ENCODE data around the gene MARK3. TPM values are rescaled to one million over a fixed set of nuclear protein-coding genes. Genes with fewer than 3 reads are reported as not detected.

The MARK3 gene
- total RNA-seq, 1 donor from 2014 or later = 84.2 TPM

DNA sequence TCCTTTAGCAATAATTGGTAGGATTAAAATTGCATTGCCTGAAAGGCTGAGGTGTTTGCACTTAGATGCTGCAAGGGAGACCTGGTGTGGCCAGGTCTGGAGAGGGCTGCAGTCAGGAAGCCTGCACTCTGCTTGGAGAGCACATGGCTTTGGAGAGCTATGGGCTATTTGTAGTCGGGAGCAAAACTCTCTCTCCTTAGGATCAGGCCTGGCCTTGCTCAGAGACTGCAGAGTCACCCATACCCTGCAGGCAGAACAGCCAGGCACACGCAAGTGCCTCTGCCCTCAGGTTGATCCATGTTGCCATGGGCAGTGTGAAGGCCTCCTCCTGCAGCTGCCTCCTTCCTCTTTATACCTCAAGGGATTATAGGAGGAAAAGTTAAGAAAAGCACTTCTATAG, 110.6 kb downstream of the MARK3 start:
- no peak overlapping the region for H3K4me3 Mint-ChIP-seq (ENCODE audit: unreplicated experiment)
- H3K27me3 Mint-ChIP-seq (ENCODE audit: unreplicated experiment) = no peaks in the 10 kb centered on the region
- peaks cover 25% of the 10 kb centered on the region for H3K36me3 Mint-ChIP-seq (ENCODE audit: unreplicated experiment)
- peaks cover 7% of the 10 kb centered on the region for H3K4me1 Mint-ChIP-seq (ENCODE audit: unreplicated experiment)
- no peak overlapping the region for H3K27ac Mint-ChIP-seq (ENCODE audit: unreplicated experiment)
- no peaks in the 10 kb centered on the region for H3K9me3 Mint-ChIP-seq (ENCODE audit: unreplicated experiment)
- TF ChIP-seq, protein P1, sequence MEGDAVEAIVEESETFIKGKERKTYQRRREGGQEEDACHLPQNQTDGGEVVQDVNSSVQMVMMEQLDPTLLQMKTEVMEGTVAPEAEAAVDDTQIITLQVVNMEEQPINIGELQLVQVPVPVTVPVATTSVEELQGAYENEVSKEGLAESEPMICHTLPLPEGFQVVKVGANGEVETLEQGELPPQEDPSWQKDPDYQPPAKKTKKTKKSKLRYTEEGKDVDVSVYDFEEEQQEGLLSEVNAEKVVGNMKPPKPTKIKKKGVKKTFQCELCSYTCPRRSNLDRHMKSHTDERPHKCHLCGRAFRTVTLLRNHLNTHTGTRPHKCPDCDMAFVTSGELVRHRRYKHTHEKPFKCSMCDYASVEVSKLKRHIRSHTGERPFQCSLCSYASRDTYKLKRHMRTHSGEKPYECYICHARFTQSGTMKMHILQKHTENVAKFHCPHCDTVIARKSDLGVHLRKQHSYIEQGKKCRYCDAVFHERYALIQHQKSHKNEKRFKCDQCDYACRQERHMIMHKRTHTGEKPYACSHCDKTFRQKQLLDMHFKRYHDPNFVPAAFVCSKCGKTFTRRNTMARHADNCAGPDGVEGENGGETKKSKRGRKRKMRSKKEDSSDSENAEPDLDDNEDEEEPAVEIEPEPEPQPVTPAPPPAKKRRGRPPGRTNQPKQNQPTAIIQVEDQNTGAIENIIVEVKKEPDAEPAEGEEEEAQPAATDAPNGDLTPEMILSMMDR (IDR thresholded peaks at IDR 0.05) = no peak
- no peak for DNase-seq (ENCODE audit: extremely low spot score, unreplicated experiment)

- Mint-ChIP-seq H3K36me3 (ENCODE audit: unreplicated experiment) (peaks cover 21% of the 10 kb centered on the region), H3K4me3 (ENCODE audit: unreplicated experiment) (no peak overlapping the region), H3K27me3 (ENCODE audit: unreplicated experiment) (no peaks in the 10 kb centered on the region), H3K9me3 (ENCODE audit: unreplicated experiment) (no peaks in the 10 kb centered on the region), H3K27ac (ENCODE audit: unreplicated experiment) (no peak overlapping the region), H3K4me1 (ENCODE audit: unreplicated experiment) (peaks cover 10% of the 10 kb centered on the region)
- TF ChIP-seq, protein P1 (IDR thresholded peaks at IDR 0.05) = no peak
- no peak for DNase-seq (ENCODE audit: extremely low spot score, unreplicated experiment)
Observed at GRCh38 chr14:103496776-103497175, 111.6 kb downstream of the MARK3 start.

GRCh38 chr14:103499709-103500108, 114.5 kb downstream of the MARK3 start:
- H3K4me3 Mint-ChIP-seq (ENCODE audit: unreplicated experiment) = no peak overlapping the region
- peaks cover 19% of the 10 kb centered on the region for H3K4me1 Mint-ChIP-seq (ENCODE audit: unreplicated experiment)
- no peak overlapping the region for H3K27ac Mint-ChIP-seq (ENCODE audit: unreplicated experiment)
- no peaks in the 10 kb centered on the region for H3K27me3 Mint-ChIP-seq (ENCODE audit: unreplicated experiment)
- H3K36me3 Mint-ChIP-seq (ENCODE audit: unreplicated experiment) = peaks cover 34% of the 10 kb centered on the region
- DNase-seq (ENCODE audit: extremely low spot score, unreplicated experiment) = no peak
- TF ChIP-seq, protein P1 (IDR thresholded peaks at IDR 0.05) = no peak
- no peaks in the 10 kb centered on the region for H3K9me3 Mint-ChIP-seq (ENCODE audit: unreplicated experiment)

- H3K9me3 Mint-ChIP-seq (ENCODE audit: unreplicated experiment) = no peaks in the 10 kb centered on the region
- TF ChIP-seq, protein P1 (IDR thresholded peaks at IDR 0.05) = peak; percentile 96
- no peak overlapping the region for H3K4me3 Mint-ChIP-seq (ENCODE audit: unreplicated experiment)
- no peaks in the 10 kb centered on the region for H3K27me3 Mint-ChIP-seq (ENCODE audit: unreplicated experiment)
- peaks cover 19% of the 10 kb centered on the region for H3K4me1 Mint-ChIP-seq (ENCODE audit: unreplicated experiment)
- H3K27ac Mint-ChIP-seq (ENCODE audit: unreplicated experiment) = peak overlapping the region; percentile 64
- peaks cover 40% of the 10 kb centered on the region for H3K36me3 Mint-ChIP-seq (ENCODE audit: unreplicated experiment)
- peak; percentile 94 for DNase-seq (ENCODE audit: extremely low spot score, unreplicated experiment)
Observed at GRCh38 chr14:103500148-103500990, 115.2 kb downstream of the MARK3 start.

- TF ChIP-seq, protein P1 (IDR thresholded peaks at IDR 0.05) = no peak
- no peak for DNase-seq (ENCODE audit: extremely low spot score, unreplicated experiment)
- Mint-ChIP-seq H3K36me3 (ENCODE audit: unreplicated experiment) (peaks cover 40% of the 10 kb centered on the region), H3K4me1 (ENCODE audit: unreplicated experiment) (peaks cover 19% of the 10 kb centered on the region), H3K27ac (ENCODE audit: unreplicated experiment) (peak overlapping the region; percentile 60), H3K4me3 (ENCODE audit: unreplicated experiment) (no peak overlapping the region), H3K9me3 (ENCODE audit: unreplicated experiment) (no peaks in the 10 kb centered on the region), H3K27me3 (ENCODE audit: unreplicated experiment) (no peaks in the 10 kb centered on the region)
Observed at GRCh38 chr14:103501041-103501870, 116.0 kb downstream of the MARK3 start.

Measured in osteocyte (in vitro differentiated cells).